T-helper 17 cell (primary cell): ENCODE measurements around the gene PPFIA2. TPM values are rescaled to one million over a fixed set of nuclear protein-coding genes. Genes with fewer than 3 reads are reported as not detected.

ENCODE experiments used
- ATAC-seq: fragments of 150-1000 bp; cut with Tn5 transposase; 2 replicates; pipeline ENCODE4 v1.10.0; 2021; ENCODE audit warnings: mild to moderate bottlenecking, moderate library complexity
- DNase-seq, 3 donors: peaks; one replicate each; pipeline versions ENCODE4 v3.0.0 to v3.0.0-alpha.2; 2020 to 2021
- H3K9me3 ChIP-seq: one replicate; pipeline ENCODE4 v1.7.0; 2013; ENCODE audit warnings: low read length, mild to moderate bottlenecking; ENCODE audit not compliant: control insufficient read depth, poor library complexity, severe bottlenecking
- H3K27ac Mint-ChIP-seq: one replicate; pipeline ENCODE4 v1.8.0; 2022; ENCODE audit warnings: mild to moderate bottlenecking, moderate library complexity, mixed read lengths
- H3K27me3 Mint-ChIP-seq: one replicate; pipeline ENCODE4 v1.8.0; 2022; ENCODE audit warnings: mixed read lengths
- H3K36me3 Mint-ChIP-seq: one replicate; pipeline ENCODE4 v1.8.0; 2022; ENCODE audit warnings: low read depth, mixed read lengths
- H3K4me1 Mint-ChIP-seq: one replicate; pipeline ENCODE4 v1.8.0; 2022; ENCODE audit warnings: mild to moderate bottlenecking, mixed read lengths
- H3K4me3 Mint-ChIP-seq: one replicate; pipeline ENCODE4 v1.8.0; 2022; ENCODE audit warnings: mild to moderate bottlenecking, moderate library complexity, mixed read lengths
- total RNA-seq, 4 donors: library from RNA in 2 of 4; stranded (reverse) in 2 of 4; gene quantifications; one replicate each; pipeline ENCODE4 v1.2.3 and lab custom pipeline; 2022 to 2026

Gene PPFIA2
- total RNA-seq, 2 donors from 2014 or later, result not detected

- ATAC-seq (no peak), DNase-seq (no peak)
- no peaks in the 10 kb centered on the region for H3K36me3 Mint-ChIP-seq
- no peak overlapping the region for H3K4me3 Mint-ChIP-seq
- H3K9me3 ChIP-seq, result no peaks in the 10 kb centered on the region
- H3K27ac Mint-ChIP-seq, result no peak overlapping the region
- H3K27me3 Mint-ChIP-seq, result no peaks in the 10 kb centered on the region
- H3K4me1 Mint-ChIP-seq, result no peaks in the 10 kb centered on the region
Observed at GRCh38 chr12:81332054-81332453, 427.1 kb downstream of the PPFIA2 start.

GRCh38 chr12:81330480-81330879 is 428.7 kb downstream of the PPFIA2 start:
- DNase-seq (no peak), ATAC-seq (no peak)
- no peaks in the 10 kb centered on the region for H3K36me3 Mint-ChIP-seq
- no peaks in the 10 kb centered on the region for H3K27me3 Mint-ChIP-seq
- no peak overlapping the region for H3K4me3 Mint-ChIP-seq
- H3K4me1 Mint-ChIP-seq, result no peaks in the 10 kb centered on the region
- no peak overlapping the region for H3K27ac Mint-ChIP-seq
- H3K9me3 ChIP-seq, result no peaks in the 10 kb centered on the region

DNA sequence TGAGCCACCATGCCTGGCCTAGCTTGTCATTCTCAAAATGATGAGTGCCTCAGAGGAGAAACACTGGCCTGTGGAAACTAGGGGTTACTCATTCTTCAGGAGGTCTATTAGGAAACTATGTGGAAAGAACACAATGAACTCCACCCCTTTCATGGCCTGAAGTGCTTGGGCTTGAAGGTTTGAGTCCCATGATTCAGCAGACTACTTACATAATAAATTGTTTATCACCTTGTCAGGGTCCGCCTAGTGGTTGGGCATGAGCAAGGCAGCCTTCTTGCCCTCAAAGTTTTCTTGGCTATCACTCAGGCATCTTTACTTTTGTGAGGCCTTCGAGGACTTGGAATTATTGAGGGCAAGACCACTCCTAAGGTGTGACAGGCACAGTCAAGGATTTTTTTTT is 430.1 kb downstream of the PPFIA2 start:
- no peak overlapping the region for H3K4me3 Mint-ChIP-seq
- ATAC-seq (no peak), DNase-seq (no peak)
- no peaks in the 10 kb centered on the region for H3K4me1 Mint-ChIP-seq
- H3K27ac Mint-ChIP-seq, result no peak overlapping the region
- H3K9me3 ChIP-seq, result no peaks in the 10 kb centered on the region
- no peaks in the 10 kb centered on the region for H3K36me3 Mint-ChIP-seq
- no peaks in the 10 kb centered on the region for H3K27me3 Mint-ChIP-seq

DNA sequence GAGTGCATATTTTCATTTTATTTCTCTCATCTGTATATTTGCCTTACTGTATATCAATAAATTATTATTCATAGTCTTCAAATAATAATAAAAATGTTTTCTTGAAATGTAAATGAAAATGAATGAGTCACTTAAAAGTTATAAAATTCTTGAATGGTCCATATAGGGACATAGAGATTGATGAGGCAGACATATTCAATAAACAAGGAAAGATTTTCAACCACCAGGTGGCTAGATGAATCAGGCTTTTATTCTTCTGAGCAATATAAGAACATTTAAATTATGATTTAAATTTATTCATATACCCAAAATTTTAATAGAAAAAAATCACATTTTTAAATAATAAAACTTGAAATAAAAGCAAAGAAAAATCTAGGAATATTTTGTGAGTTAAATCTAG is 431.7 kb downstream of the PPFIA2 start:
- H3K9me3 ChIP-seq, result no peaks in the 10 kb centered on the region
- no peaks in the 10 kb centered on the region for H3K27me3 Mint-ChIP-seq
- no peak overlapping the region for H3K4me3 Mint-ChIP-seq
- no peaks in the 10 kb centered on the region for H3K36me3 Mint-ChIP-seq
- ATAC-seq (no peak), DNase-seq (no peak)
- H3K4me1 Mint-ChIP-seq, result no peaks in the 10 kb centered on the region
- no peak overlapping the region for H3K27ac Mint-ChIP-seq

DNA sequence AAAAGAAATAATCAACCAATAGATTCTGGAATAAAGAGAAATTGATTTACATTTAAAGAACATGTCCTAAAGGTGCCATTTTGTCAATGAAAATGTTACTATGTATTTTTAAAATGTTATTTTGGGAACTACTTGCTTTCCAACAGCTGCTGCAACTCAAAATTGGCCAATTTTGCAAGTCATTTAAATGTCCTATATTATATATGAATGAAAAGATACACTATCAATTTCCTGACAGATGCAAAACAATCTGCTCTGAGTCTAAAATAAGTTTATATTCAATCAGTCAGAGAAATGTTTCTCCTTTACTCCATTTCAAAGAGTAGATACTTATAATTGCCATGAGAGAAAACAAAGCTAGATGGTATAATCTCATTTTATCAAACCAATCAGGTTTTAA is 434.1 kb downstream of the PPFIA2 start:
- Mint-ChIP-seq H3K36me3 (no peaks in the 10 kb centered on the region), H3K27me3 (no peaks in the 10 kb centered on the region), H3K4me3 (no peak overlapping the region), H3K4me1 (no peaks in the 10 kb centered on the region), H3K27ac (no peak overlapping the region)
- no peaks in the 10 kb centered on the region for H3K9me3 ChIP-seq
- DNase-seq (no peak), ATAC-seq (no peak)

GRCh38 chr12:81314903-81315531 is 444.1 kb downstream of the PPFIA2 start:
- DNase-seq, result no peak
- Mint-ChIP-seq H3K36me3 (no peaks in the 10 kb centered on the region), H3K27me3 (no peaks in the 10 kb centered on the region), H3K27ac (no peak overlapping the region), H3K4me1 (no peaks in the 10 kb centered on the region), H3K4me3 (no peak overlapping the region)
- no peaks in the 10 kb centered on the region for H3K9me3 ChIP-seq
- ATAC-seq, result no peak

DNA sequence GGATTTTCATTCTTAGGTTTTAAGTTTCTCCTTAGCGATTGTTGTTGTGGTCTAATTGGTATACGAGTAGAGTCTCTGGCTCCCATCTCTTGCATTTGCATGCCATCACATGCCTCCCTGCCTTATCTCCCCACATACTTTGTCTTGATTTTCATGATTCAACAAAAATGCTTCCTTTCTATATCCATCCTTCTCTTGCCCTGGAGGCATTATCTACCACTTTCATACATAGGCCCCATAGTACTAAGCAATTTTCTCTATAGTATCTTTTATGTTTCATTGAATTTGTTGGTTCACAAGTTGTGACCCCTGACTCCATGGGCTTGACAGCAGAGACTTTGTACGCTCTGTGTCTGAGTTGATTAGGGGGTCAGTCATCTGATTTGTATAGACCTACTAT is 455.2 kb downstream of the PPFIA2 start:
- Mint-ChIP-seq H3K36me3 (no peaks in the 10 kb centered on the region), H3K4me1 (no peaks in the 10 kb centered on the region), H3K27ac (no peak overlapping the region), H3K4me3 (no peak overlapping the region), H3K27me3 (no peaks in the 10 kb centered on the region)
- DNase-seq (no peak), ATAC-seq (no peak)
- H3K9me3 ChIP-seq, result no peaks in the 10 kb centered on the region

DNA sequence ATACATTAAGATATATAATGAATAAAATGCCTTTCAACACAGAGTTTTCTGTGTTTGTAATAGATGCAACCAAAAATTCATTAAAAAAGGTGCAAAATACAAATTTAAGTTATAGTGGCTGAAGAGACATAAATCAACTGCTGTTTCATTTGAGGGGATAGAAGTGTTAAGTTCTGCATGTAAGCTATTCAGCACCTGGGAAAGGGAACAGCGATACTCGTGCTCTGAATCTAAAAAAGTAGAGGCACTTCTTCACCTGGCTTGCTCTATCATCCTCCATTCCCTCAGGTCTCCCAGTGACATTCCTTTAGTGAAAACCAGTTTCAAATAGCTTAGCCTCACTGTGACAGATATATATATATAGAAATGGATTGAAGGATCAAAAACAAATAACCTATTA is 458.7 kb downstream of the PPFIA2 start:
- no peaks in the 10 kb centered on the region for H3K36me3 Mint-ChIP-seq
- DNase-seq (no peak), ATAC-seq (no peak)
- H3K27ac Mint-ChIP-seq, result no peak overlapping the region
- no peaks in the 10 kb centered on the region for H3K27me3 Mint-ChIP-seq
- no peaks in the 10 kb centered on the region for H3K4me1 Mint-ChIP-seq
- no peaks in the 10 kb centered on the region for H3K9me3 ChIP-seq
- no peak overlapping the region for H3K4me3 Mint-ChIP-seq

DNA sequence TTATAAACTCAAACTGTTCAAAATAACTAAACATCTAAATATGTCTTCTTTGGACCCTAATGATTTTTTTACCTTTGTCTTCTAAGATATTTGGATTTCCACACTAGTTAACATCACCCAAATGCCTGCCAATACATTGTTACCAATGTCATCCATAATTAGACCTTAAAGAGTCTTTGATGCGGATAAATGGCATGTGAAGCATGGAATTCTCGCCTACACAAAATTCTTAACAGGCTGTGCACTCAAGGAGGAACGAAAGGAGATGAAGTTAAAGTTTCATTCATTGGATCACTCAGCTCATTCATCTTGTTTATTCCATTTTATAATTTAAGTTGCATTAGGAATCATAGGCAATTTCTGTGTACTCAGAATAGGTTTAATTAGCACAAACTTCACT is 461.5 kb downstream of the PPFIA2 start:
- H3K36me3 Mint-ChIP-seq, result no peaks in the 10 kb centered on the region
- ATAC-seq, result no peak
- H3K4me1 Mint-ChIP-seq, result no peaks in the 10 kb centered on the region
- no peaks in the 10 kb centered on the region for H3K9me3 ChIP-seq
- no peaks in the 10 kb centered on the region for H3K27me3 Mint-ChIP-seq
- no peak overlapping the region for H3K27ac Mint-ChIP-seq
- H3K4me3 Mint-ChIP-seq, result no peak overlapping the region
- no peak for DNase-seq

DNA sequence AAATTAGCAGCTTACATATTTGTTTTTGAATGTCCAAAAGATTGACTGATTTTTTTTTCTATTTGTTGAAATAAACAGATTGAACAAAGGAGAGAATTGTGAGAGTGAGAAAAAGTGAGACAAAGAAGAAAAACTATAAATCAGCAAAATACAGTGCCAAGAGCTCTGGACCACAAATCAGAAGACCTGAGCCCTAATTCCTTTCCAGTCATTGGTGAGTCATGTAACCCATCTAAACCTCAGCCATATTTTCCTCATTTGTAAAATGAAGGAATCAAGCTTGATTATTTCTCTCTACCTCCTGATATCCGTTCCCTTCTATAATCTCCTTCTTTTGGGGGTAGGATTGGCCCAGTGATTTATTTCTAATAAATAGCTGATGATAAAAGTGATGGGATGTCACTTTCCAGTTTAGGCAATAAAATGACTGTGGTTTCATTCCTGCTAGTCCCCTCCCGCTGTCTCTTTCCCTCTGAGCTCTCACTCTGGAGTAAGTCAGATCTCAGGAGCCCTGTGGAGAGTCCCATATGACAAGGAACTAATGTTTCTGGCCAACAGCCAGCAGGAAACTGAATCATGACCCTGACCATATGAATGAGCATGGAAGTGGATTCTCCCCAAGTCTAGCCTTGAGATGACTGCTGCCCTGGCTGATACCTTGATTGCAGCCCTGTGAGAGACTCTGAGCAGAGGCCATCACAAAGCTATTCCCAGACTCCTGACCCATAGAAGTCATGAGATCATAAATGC is 462.4 kb downstream of the PPFIA2 start:
- no peak for ATAC-seq
- H3K36me3 Mint-ChIP-seq, result no peaks in the 10 kb centered on the region
- H3K27me3 Mint-ChIP-seq, result no peaks in the 10 kb centered on the region

DNA sequence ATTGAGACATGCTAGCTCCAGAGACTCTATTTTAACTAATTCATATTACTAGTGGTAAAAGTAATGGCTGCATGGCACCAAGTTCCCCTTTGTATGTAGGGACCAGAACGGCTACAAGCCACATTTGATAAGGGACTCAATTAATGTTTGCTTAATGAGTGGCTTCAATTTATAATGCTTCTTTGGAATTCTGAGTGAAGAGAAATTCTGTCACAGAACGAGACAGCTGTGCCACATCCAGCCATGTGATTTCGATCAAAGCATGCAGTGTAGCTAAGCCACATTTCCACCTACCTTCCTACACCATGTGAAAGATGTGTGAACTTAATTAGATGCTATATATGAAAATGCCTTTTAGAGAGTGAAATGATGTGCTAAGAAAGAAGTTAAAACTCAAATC is 463.9 kb downstream of the PPFIA2 start:
- no peak for ATAC-seq
- Mint-ChIP-seq H3K27ac (no peak overlapping the region), H3K36me3 (no peaks in the 10 kb centered on the region), H3K27me3 (no peaks in the 10 kb centered on the region), H3K4me1 (no peaks in the 10 kb centered on the region), H3K4me3 (no peak overlapping the region)
- DNase-seq, result no peak
- no peaks in the 10 kb centered on the region for H3K9me3 ChIP-seq

More for the DNA sequence above, 462.4 kb downstream of the PPFIA2 start:
- no peak for DNase-seq
- H3K9me3 ChIP-seq, result no peaks in the 10 kb centered on the region
- Mint-ChIP-seq H3K4me3 (no peak overlapping the region), H3K4me1 (no peaks in the 10 kb centered on the region), H3K27ac (no peak overlapping the region)

DNA sequence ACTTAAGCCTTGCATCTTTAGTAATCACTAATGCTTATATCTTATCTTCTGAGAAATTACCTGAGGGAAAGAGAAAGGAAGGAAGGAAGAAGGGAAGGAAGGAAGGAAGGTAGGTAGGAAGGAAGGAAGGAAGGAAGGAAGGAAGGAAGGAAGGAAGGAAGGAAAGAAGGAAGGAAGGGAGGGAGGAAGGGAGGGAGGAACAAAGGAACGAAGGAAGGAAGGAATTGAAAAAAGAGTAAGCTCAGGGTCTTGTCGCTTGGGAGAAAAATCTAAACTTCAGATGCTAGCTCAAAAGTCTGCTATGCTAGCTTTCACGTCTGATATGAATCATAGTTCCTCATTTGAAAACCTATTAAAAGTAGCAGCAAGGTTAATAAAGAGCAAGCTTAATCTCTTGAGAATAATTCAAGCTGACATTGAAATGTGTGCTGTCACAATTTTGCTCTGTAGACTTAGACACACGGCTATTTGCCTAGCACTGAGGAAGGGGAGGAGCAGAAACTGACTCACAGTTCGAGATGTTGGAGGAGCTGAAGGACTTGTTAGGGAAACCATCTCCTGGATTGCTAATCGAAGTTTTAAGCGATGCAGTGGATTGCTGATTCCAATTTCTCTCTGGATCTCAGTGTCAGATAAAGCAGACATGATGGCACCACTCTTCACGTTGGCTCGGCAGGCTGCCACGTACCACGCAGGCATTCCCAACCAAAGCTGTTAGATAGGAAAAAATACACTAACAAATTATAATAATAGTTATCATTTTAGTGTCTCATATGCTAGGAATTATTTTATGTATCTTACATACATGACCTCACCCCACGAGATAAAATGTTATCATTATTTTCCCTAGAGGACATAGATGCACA is 464.6 kb downstream of the PPFIA2 start:
- no peak overlapping the region for H3K4me3 Mint-ChIP-seq
- no peaks in the 10 kb centered on the region for H3K9me3 ChIP-seq
- no peak for DNase-seq
- H3K4me1 Mint-ChIP-seq, result no peaks in the 10 kb centered on the region
- H3K27me3 Mint-ChIP-seq, result no peaks in the 10 kb centered on the region
- H3K27ac Mint-ChIP-seq, result no peak overlapping the region
- no peak for ATAC-seq
- no peaks in the 10 kb centered on the region for H3K36me3 Mint-ChIP-seq

DNA sequence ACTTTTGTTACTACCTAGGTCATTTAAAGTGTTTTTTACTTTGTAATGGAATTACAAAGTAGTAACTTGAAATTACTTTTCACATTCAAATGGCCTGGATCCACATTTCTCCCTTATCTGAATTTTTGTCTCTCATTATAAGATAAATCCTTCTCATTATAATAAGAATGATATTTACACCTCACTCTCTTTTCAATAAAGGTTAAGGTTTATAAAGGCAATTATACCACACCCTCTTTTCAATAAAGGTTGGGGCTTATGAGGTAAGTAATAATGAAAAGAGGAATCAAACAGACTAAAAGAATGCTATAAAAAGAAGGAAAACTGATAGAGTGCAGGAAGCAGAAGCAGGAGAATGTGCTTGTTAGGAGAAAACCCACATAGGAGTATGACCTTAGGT is 470.5 kb downstream of the PPFIA2 start:
- Mint-ChIP-seq H3K27ac (no peak overlapping the region), H3K4me1 (no peaks in the 10 kb centered on the region), H3K4me3 (no peak overlapping the region), H3K27me3 (no peaks in the 10 kb centered on the region), H3K36me3 (no peaks in the 10 kb centered on the region)
- no peaks in the 10 kb centered on the region for H3K9me3 ChIP-seq
- ATAC-seq (no peak), DNase-seq (no peak)
